NCI-H2107 treated with DMSO at 0.1 percent for 48 hours (cell line): ENCODE measurements around the gene GPR152.
A peak's percentile ranks its signal among the peaks of the same experiment; 100 is the strongest.
"Not testable (repeated sequence)": the region's sequence is repeated elsewhere in the genome, so short reads cannot be mapped to it uniquely, and the experiment has no call there.

ENCODE experiments used
- DNase-seq: peaks from one replicate; lab custom pipeline; 2025; ENCODE audit not compliant: unreplicated experiment; lab: John Stamatoyannopoulos, UW

GPR152 gene

GRCh38 chr11:67412495-67413179, 39.9 kb downstream of the GPR152 start:
- no peak for DNase-seq

- DNase-seq: no peak
These were observed 40.8 kb downstream of the GPR152 start for GRCh38 chr11:67411785-67412152.

- DNase-seq: no peak
These were observed 41.3 kb downstream of the GPR152 start for GRCh38 chr11:67410984-67411784.

GRCh38 chr11:67410369-67410831, 42.1 kb downstream of the GPR152 start:
- no peak for DNase-seq

GRCh38 chr11:67409781-67410368, 42.7 kb downstream of the GPR152 start:
- DNase-seq: peak; percentile 37

- DNase-seq: no peak
These were observed 43.3 kb downstream of the GPR152 start for GRCh38 chr11:67409261-67409666.

- no peak for DNase-seq
These were observed 43.9 kb downstream of the GPR152 start for GRCh38 chr11:67408437-67409200.

- no peak for DNase-seq
These were observed 44.8 kb downstream of the GPR152 start for GRCh38 chr11:67407688-67408163.

GRCh38 chr11:67406969-67407687, 45.4 kb downstream of the GPR152 start:
- DNase-seq: no peak

- no peak for DNase-seq
These were observed 46.0 kb downstream of the GPR152 start for GRCh38 chr11:67406420-67406968.

GRCh38 chr11:67405688-67406339, 46.7 kb downstream of the GPR152 start:
- DNase-seq: no peak

- no peak for DNase-seq
These were observed 47.3 kb downstream of the GPR152 start for GRCh38 chr11:67405196-67405567.

GRCh38 chr11:67404515-67405195, 47.9 kb downstream of the GPR152 start:
- DNase-seq: no peak

GRCh38 chr11:67403085-67403484, 49.4 kb downstream of the GPR152 start:
- DNase-seq: not testable (repeated sequence)

GRCh38 chr11:67402192-67402839, 50.2 kb downstream of the GPR152 start:
- DNase-seq: not testable (repeated sequence)

- DNase-seq: peak; percentile 69
These were observed 50.9 kb downstream of the GPR152 start, which contains the start of gene PPP1CA for GRCh38 chr11:67401495-67402191. TSS of gene PPP1CA (minus strand) at chr11:67401858. CDS start at chr11:67401782, 76 bp downstream.
